Measurements from ENCODE around the gene CDH9.

- TF ChIP-seq L3MBTL2 (conservative IDR thresholded peaks at IDR 0.05), result no peak
- TF ChIP-seq BHLHE40 (IDR thresholded peaks at IDR 0.05; ENCODE audit: borderline replicate concordance), result no peak
- TF ChIP-seq SUZ12 (IDR thresholded peaks at IDR 0.05), result no peak
These were observed 97.4 kb downstream of the CDH9 start for GRCh38 chr5:26940994-26941393.

Measured in HEK293T (cell line).